ENCODE data around the gene SIVA1.

DNA sequence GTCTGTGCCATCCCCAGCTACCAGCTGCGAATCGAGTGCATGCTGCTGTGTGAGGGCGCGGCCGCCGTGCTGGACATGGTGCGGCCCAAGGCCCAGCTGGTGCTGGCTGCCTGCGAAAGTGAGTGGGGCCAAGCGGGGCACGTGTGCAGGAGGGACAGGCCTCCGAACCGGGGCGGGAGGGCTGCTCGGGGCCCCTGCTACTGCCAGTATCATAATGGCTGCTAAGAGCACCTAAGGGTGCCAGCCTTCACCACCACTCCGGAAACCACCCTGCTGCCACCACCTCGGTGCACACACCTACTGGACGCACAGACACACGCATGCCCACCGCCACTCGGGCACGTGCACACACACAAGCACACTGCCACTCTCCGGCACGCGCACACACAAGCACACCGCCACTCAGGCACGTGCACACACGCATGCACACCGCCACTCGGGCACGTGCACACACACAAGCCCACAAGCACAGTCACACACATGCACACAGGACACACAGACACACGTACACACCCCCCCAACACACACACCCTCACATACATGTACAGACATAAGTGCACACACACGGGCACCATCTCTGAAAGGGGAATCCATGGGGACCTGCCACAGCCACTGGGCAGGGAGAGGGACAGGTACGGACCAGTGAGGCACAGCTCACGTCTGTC, 42.7 kb upstream of the SIVA1 start:
- no peak for TF ChIP-seq POLR2A (IDR thresholded peaks at IDR 0.05)
- TF ChIP-seq, protein P1, sequence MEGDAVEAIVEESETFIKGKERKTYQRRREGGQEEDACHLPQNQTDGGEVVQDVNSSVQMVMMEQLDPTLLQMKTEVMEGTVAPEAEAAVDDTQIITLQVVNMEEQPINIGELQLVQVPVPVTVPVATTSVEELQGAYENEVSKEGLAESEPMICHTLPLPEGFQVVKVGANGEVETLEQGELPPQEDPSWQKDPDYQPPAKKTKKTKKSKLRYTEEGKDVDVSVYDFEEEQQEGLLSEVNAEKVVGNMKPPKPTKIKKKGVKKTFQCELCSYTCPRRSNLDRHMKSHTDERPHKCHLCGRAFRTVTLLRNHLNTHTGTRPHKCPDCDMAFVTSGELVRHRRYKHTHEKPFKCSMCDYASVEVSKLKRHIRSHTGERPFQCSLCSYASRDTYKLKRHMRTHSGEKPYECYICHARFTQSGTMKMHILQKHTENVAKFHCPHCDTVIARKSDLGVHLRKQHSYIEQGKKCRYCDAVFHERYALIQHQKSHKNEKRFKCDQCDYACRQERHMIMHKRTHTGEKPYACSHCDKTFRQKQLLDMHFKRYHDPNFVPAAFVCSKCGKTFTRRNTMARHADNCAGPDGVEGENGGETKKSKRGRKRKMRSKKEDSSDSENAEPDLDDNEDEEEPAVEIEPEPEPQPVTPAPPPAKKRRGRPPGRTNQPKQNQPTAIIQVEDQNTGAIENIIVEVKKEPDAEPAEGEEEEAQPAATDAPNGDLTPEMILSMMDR (IDR thresholded peaks at IDR 0.05): no peak
